RWPE2 (cell line): Measurements from ENCODE around the gene ASB18.

Source experiments
- ATAC-seq: fragments of 200-7000 bp; cut with Tn5 transposase; 3 replicates; pipeline ENCODE4 v1.9.1; 2021; ENCODE audit warnings: low read depth
- DNase-seq: peaks from one replicate; pipeline ENCODE4 v3.0.0-alpha.2; 2020; ENCODE audit warnings: low spot score
- H3K27ac ChIP-seq: fragments of 450-650 bp; 2 replicates; pipeline ENCODE4 v1.5.1; 2017; ENCODE audit warnings: mild to moderate bottlenecking; ENCODE audit not compliant: poor library complexity, severe bottlenecking
- H3K27me3 ChIP-seq: fragments of 250-450 bp; sonication (Bioruptor Pico); 2 replicates; pipeline ENCODE4 v1.5.1; 2021; ENCODE audit warnings: mild to moderate bottlenecking, moderate library complexity; ENCODE audit not compliant: insufficient read depth, poor library complexity, severe bottlenecking
- H3K36me3 ChIP-seq: fragments of 250-450 bp; sonication (Bioruptor Pico); 2 replicates; pipeline ENCODE4 v1.5.1; 2020; ENCODE audit warnings: low read depth, mild to moderate bottlenecking, moderate library complexity
- H3K4me1 ChIP-seq: fragments of 250-450 bp; sonication (Bioruptor Pico); 2 replicates; pipeline ENCODE4 v1.5.1; 2021; ENCODE audit warnings: mild to moderate bottlenecking, moderate library complexity; ENCODE audit not compliant: insufficient read depth, poor library complexity, severe bottlenecking
- H3K4me3 ChIP-seq: fragments of 250-450 bp; sonication (Bioruptor Pico); 2 replicates; pipeline ENCODE4 v1.5.1; 2021; ENCODE audit warnings: mild to moderate bottlenecking, moderate library complexity; ENCODE audit not compliant: severe bottlenecking
- H3K9me3 ChIP-seq: fragments of 250-450 bp; sonication (Bioruptor Pico); 2 replicates; pipeline ENCODE4 v1.5.1; 2021; ENCODE audit warnings: mild to moderate bottlenecking, moderate library complexity; ENCODE audit not compliant: severe bottlenecking
- CTCF ChIP-seq: fragments of 450-650 bp; IDR thresholded peaks from one replicate; pipeline ENCODE4 v1.5.1; 2017; ENCODE audit warnings: mild to moderate bottlenecking, moderate library complexity; ENCODE audit not compliant: poor library complexity, severe bottlenecking

The ASB18 gene

DNA sequence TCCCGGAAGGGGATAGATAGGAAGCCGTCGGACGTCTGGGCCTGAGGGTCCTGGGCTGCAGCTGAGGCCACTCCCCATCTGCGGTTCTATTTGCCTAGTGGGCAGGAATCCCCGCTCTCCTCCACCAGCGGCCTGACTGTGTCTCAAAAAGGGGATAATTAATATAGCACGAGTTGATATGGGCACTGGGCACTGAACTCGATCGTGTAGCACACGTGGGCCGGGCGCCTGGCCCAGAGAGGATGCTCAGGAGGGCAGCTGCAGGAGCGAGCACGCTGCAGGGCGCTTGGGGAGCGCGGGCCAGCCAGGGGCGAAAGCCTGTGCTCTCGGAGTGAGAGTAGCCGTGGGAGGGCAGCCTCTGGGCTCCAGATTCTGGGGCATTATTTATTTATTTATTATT, 87.3 kb downstream of the ASB18 start:
- no peak for TF ChIP-seq CTCF
- H3K4me1 ChIP-seq = peaks cover 18% of the 10 kb centered on the region
- H3K27me3 ChIP-seq = peaks cover 42% of the 10 kb centered on the region
- H3K4me3 ChIP-seq = no peak overlapping the region
- no peak overlapping the region for H3K27ac ChIP-seq
- H3K36me3 ChIP-seq = no peaks in the 10 kb centered on the region
- no peaks in the 10 kb centered on the region for H3K9me3 ChIP-seq
- no peak for DNase-seq
- ATAC-seq = no peak

DNA sequence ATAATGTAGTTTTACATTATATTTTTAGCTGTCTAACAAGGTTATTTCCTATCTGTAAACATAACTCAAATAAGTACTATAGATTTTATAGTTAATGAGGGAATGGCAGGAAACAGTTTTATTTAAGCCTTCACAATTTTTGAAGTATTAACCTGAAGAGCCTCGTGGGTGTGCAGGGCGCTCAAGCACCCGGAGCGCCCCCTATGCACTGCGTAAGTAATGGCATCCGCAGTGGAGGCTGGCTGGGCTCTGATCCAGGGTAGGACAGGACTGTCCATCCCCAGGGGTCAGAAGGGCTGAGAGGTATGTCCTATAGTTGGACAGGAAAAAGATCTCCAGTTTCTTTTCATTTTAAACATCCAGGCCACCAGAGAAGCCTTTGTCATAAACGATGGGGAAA, 87.8 kb downstream of the ASB18 start:
- H3K9me3 ChIP-seq = no peaks in the 10 kb centered on the region
- peaks cover 48% of the 10 kb centered on the region for H3K27me3 ChIP-seq
- ATAC-seq (no peak), DNase-seq (no peak)
- no peak overlapping the region for H3K4me3 ChIP-seq
- H3K36me3 ChIP-seq = no peaks in the 10 kb centered on the region
- TF ChIP-seq CTCF = peak; percentile 52
- peaks cover 18% of the 10 kb centered on the region for H3K4me1 ChIP-seq
- H3K27ac ChIP-seq = no peak overlapping the region

DNA sequence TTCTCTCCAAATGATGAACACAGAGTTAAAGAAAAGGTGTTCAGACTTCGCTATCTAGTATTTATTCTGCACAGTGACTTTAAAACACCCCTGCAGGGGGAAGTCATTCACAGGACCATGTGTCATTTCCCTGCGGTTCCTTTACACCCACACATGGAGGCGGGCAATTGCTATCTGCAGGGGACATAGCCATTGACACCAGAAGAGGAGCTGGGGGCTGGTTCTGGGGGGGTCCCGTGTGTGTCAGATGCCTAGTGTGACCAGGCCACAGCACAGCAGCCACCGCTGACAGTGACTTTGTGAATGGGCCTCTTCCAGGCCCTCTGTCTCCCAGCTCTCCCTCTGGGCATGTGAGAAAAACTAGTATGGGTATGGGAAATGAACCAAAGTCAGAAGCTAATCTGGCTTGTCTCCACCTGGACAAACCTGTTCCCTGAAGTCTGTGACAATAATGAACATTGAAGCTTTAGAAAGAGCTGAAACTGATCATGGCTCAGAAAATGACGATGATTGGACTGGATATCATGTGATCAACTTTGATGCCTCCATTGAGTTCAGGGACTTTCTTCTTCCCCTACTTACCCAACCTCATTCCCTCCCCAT, 88.6 kb downstream of the ASB18 start:
- Histone ChIP-seq H3K4me3 (no peak overlapping the region), H3K9me3 (no peaks in the 10 kb centered on the region), H3K27ac (no peak overlapping the region), H3K4me1 (peaks cover 16% of the 10 kb centered on the region), H3K36me3 (no peaks in the 10 kb centered on the region), H3K27me3 (peaks cover 55% of the 10 kb centered on the region)
- TF ChIP-seq CTCF = no peak
- ATAC-seq = no peak
- no peak for DNase-seq

DNA sequence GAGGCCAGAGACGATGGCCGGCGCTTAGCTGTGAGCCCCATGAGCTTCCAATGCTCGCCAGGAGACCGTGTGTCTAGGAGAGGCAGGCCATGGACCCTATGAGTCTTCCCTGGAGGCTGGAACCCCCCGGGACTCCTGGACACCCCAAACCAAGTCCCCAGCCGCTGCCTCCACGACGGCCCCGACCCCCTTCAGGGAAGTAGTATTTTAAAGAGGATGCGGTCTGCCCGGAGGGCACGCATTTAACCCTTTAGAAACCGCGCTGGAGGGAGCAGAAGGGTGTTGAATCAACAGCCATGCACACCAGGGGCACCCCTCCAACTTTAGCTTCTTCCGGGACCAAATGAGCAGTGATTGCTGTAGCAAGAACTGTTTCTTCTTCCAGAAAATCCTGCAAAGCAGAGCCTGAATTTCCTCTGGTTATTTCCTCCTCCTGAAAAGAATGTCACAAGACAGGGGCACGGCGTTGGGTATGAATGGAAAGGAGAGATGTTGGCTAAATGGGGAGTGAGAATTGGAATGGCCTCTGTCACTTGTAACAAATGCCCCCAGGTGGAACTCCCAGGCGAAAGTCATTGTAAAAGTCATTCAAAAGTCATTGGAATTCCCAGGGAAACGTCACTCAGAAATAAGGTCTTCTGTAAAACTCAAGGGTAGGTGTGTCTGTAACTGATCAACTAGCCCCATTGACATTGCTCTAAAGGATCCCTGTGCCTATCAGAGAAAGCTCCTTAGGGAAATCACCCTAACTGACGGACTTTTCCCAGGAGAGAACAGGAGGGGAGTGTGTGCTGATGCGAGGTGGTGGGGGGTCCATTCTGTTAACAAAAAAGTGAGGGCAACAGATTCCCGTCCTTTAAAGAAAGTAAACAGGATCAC, 90.2 kb downstream of the ASB18 start:
- Histone ChIP-seq H3K4me3 (no peak overlapping the region), H3K4me1 (peaks cover 1% of the 10 kb centered on the region), H3K36me3 (no peaks in the 10 kb centered on the region), H3K9me3 (no peaks in the 10 kb centered on the region), H3K27ac (no peak overlapping the region), H3K27me3 (peaks cover 71% of the 10 kb centered on the region)
- TF ChIP-seq CTCF = no peak
- DNase-seq = no peak
- ATAC-seq = 0 out of 3 replicates have a peak, but pooled peaks have one; percentile 5
